ENCODE measurements around the gene NIM1K. TPM values are rescaled to one million over a fixed set of nuclear protein-coding genes. Genes with fewer than 3 reads are reported as not detected.
"Not testable (repeated sequence)": the region's sequence is repeated elsewhere in the genome, so short reads cannot be mapped to it uniquely, and the experiment has no call there.

The NIM1K gene
- polyA plus RNA-seq, 12 donors = 0.13 to 0.95 (median 0.36) TPM; not detected in 3

GRCh38 chr5:43313854-43314457, 121.9 kb downstream of the NIM1K start:
- DNase-seq = no peak

GRCh38 chr5:43314724-43315123, 122.7 kb downstream of the NIM1K start:
- DNase-seq = no peak

GRCh38 chr5:43315263-43315662, 123.2 kb downstream of the NIM1K start:
- no peak for DNase-seq

- no peak for DNase-seq
These were observed 123.7 kb downstream of the NIM1K start for GRCh38 chr5:43315682-43316081.

GRCh38 chr5:43316421-43316820, 124.4 kb downstream of the NIM1K start:
- no peak for DNase-seq

- no peak for DNase-seq
These were observed 128.8 kb downstream of the NIM1K start for GRCh38 chr5:43320846-43321245.

GRCh38 chr5:43323488-43323887, 131.5 kb downstream of the NIM1K start:
- DNase-seq = not testable (repeated sequence)

GRCh38 chr5:43325624-43326023, 133.6 kb downstream of the NIM1K start:
- not testable (repeated sequence) for DNase-seq

Other genes with a start within 250 kb of the NIM1K start
- 1 to 10 TPM in 3 of 12 donors, under 1 TPM in 7, not detected in 2; 0.65 to 1.8 (median 0.79) TPM for gene ANXA2R, start 151.9 kb upstream of the NIM1K start, polyA plus RNA-seq (ENCODE audit: insufficient read length in 12 of 12)
- gene ZNF131, start 71.3 kb upstream of the NIM1K start, polyA plus RNA-seq (ENCODE audit: insufficient read length in 12 of 12) = 10 to 100 TPM in 11 of 12 donors, not detected in 1; 30.6 to 57.1 (median 40.8) TPM
- gene HMGCS1, start 121.2 kb downstream of the NIM1K start, polyA plus RNA-seq (ENCODE audit: insufficient read length in 12 of 12) = 10 to 100 TPM in 11 of 12 donors, not detected in 1; 31.5 to 63.0 (median 47.2) TPM
- 1 to 10 TPM in 1 of 12 donors, under 1 TPM in 8, not detected in 3; 0.05 to 4.6 (median 0.34) TPM for gene CCL28, start 220.2 kb downstream of the NIM1K start, polyA plus RNA-seq (ENCODE audit: insufficient read length in 12 of 12)

Data from muscle of arm (tissue), 12 donors.